ENCODE measurements around the gene CDRT15.
A peak's percentile ranks its signal among the peaks of the same experiment; 100 is the strongest.
"Not testable (repeated sequence)": the region's sequence is repeated elsewhere in the genome, so short reads cannot be mapped to it uniquely, and the experiment has no call there.

The CDRT15 gene

DNA sequence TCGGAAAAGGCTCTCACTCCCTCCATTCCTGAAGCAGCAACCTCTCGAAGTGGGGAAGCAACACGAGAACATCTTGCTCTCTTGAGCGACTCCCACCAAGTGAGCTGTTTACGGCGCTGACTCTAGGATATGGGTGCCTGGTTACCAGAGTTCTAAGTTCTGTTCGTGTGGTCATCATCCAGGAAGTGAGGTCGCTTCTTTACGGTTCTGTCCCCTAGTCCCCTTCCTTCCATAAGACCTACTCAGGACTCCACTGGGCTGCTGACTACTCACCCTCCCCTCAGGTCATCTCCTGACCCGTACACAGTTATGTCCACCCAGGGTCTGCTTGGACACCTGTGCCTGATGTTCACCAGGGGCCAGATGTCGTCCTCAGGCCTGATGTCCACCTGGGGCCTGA is at the start of gene CDRT15:
Gene CDRT15 (minus strand): TSS at position 101 of the 400 bp plus-strand sequence. CDS start 29 bp downstream, at position 72.
- not testable (repeated sequence) for DNase-seq

DNA sequence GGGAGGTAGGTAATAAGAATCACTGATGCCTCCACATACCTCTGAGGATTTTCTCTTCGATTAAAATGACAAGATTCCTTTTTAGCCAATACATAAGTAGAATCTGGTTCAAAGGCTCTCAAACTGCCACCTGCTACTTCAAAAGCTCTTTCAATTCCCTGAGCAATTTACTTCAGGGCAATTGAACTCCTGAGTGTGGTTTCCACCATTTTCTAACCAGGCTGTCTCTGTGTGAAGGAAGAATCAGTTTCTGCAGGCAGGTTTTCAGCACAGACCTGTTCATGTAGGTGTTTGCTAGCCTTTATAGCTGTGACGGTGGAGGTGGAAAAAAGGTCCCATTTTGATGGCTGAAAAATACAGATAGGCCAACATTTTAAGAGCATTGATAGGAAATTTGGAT is 46.1 kb upstream of the CDRT15 start:
- DNase-seq = no peak

DNA sequence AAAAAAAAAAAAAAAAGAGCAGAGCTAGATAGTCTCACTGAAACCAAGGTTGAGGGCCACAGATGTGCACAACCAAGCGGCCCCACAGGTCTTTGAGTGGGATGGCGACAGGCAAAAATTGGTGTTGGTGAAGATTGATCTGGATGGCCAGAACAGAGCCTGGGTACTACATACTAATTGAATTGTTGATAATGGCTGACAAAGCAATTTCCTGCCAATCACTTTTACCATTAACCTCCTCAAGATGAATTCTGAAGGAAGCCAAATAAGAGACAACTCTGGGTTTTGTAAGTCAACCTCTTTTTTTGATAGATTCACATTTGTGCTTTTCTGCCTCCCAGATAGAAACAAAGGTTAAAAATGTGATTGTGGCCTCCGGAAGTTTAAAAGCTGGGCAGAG is 44.9 kb upstream of the CDRT15 start:
- no peak for DNase-seq

DNA sequence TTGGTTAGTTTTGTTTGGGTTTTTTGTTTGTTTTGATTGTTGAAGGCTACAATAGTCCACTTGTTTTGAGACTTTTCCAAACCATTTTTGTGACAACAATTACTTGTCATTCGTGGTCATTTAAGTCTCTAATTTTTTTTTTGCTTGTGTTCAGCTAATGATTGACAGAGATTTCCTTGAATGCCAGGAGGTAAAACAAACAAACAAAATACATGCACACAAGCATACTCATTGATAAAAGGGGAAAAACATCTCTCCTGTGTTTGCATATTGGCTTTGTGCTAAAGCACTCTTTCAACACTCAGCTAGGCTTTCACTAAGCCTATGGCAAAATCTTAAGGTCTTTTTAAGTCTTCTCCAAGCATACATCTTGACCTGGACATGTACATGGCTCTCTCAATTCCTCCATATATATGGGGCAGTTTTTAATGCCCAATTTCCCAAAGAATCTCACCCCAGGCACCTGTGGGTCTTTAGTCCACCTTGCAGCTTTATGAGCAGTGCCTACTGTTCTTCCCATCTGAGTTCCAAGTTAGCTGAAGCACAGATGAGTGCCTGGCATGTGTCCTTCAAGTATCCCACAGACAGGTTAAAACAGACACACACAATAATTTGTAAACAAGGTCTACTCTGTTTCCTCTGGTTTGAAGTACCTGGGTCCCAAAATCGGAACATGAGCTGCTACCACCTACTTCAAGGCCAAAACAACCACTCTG is 40.0 kb upstream of the CDRT15 start:
- DNase-seq = no peak

DNA sequence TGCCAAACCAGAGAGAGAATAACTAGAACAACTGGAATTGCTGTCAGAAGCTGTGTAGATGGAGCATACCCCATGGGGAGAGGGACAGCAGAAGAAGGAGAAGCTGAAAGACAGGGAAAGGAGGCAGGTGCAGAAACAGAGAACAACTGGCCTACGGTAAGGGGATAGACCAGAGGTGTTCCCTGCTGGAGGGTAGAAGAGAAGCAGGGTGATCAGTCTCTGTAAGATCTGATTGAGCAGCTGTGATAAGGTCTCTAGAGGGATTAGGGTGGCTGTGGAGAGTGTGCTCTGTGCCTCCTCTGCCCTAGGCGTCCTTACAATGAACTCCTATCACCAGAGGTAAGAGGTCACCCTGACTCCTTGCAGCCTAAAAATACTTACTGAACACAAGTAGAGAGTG is 33.8 kb upstream of the CDRT15 start:
- DNase-seq = no peak

DNA sequence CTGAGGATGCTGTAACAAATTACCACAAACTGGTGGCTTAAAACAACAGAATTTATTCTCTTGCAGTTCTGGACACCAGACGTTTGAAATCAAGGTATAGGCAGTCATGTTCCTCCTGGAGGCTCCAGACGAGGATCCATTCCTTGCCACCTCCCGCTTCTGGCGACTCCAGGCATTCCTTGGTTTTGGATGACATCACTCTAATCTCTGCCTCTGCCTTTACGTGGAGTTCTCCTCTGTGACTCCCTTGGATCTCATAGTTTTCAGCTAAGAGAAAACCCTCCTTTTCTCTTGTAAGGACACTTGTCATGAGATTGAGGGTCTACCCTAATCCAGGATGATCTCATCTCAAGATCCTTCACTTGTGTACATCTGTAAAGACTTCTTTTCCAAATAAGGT is 32.8 kb upstream of the CDRT15 start:
- DNase-seq = no peak

DNA sequence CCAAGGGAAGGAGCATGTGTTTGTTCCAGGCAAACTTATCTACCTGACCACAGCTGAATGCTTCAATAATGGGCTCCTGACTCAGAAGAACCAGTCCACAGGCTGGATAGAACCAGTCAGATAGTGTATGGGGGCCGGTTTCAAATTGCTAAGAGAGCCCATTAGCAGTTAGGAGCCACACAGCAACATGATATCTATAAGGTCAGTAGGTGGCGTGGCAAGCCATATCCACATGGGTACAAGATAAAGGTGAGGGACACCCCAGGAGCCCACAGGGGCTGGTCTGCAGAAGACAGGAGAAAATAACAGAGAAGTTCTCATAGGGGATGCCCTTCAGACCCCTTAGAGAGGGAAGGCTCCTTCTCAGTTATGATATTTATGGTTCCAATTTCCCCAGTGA is 31.6 kb upstream of the CDRT15 start:
- no peak for DNase-seq

DNA sequence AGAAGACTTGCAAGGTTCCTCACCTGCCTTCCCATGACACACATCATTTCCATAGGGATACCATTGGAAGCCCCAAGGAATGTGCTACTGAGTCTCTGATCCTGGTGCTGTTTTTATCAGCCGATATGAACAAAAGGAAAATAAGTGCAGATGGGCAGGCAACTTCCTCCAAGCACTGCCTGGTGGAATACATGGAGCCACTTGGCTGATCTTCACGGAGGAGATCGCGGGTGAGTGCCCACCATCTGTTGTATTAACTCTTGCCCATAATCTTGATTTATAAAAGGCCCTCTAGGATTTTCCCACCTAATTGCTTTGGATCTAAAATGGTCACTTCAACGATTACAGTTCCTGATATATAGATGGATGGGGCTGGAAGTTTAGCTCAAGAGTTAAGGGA is 24.7 kb upstream of the CDRT15 start:
- DNase-seq = no peak

DNA sequence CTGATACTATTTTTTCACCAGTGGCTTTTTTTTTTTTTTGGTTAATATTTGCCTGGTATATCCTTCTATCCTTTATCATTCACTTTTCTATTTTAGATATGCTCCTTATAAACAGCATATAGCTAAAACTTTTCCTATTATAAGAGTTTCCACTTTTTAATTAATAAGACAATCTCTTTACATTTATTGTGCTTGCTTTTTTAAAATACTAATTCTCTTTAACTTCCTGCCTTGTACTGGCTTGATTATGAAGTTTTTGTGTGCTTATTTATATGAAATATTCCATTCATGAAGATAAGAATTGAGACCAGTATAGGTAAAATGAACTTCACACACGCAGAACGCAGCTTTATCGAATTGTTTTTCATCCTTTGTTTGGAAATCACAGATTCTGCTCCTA is 9.0 kb upstream of the CDRT15 start:
- DNase-seq = no peak

DNA sequence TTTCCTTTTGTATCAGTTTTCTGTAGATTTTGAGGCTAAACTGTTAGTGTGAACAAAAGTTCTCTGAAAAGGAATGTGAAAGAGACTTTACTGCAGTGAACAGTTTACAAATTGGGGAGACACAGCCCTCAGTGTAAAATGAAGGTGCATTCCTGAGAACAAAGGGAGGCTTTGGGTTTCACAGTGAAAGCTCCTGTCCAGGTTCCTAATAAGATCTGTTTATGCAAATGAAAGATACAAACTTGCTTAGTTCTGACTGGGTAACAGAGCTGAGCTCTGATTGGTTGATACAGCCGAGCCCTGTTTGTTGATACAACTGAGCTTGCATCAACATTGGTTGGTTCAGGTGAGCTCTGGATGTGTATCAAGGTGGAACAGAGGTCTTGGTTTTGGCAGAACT is 8.3 kb upstream of the CDRT15 start:
- DNase-seq = no peak

DNA sequence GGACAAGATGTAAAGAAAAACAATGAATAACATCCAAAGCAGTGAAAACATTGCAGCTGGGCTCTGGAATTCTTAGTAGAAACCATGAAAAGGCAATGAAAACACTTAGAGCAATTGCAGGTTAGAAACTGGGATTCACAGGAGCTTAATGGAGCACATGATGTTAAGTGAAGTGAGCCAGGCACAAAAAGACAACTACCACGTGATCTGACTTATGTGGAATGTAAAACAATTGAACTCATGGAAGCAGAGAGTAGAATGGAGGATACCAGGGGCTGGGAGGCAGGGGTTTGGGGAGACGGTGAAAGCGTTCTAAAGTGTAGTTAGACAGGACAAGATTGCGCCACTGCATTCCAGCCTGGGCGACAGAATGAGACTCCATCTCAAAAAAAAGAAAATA is 2.6 kb upstream of the CDRT15 start:
- DNase-seq = not testable (repeated sequence)

DNA sequence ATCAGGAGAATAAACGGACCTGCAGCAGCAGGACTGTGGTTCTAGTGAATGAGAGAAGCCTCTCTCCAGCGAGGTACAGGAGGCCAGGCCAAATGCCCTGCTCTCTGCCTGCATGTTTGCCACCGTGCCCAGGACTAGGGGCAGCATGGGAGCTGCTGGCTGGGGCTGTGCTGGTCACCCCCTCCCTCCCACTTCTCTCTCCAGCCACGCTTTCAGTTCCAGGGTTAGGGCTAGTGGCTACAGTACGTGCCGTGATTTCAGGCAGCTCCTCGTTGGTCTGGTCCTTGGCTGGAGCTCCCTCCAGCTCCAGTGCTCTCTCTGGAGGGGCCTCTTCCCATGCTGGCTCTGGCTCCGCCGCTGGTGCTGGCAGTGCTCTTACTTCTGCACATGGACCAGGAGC is 630 bp downstream of the CDRT15 start:
- not testable (repeated sequence) for DNase-seq

DNA sequence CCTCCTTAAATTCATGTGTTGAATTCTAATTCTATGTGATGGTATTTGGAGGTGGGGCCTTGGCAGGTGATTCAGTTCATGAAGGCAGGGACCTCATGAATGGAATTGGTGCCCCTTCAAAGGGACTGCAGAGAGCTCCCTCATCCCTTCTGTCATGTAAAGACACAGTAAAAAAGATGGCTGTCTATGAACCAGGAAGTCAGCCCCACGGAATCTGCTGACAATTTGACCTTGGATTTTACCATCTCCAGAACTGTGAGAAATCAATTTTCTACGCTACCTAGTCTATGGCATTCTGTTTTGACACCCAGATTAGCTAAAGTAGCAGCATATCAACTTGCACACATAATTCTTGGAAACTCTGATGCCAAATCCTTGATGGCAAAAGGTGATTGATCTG is 1.6 kb downstream of the CDRT15 start:
- DNase-seq = not testable (repeated sequence)

DNA sequence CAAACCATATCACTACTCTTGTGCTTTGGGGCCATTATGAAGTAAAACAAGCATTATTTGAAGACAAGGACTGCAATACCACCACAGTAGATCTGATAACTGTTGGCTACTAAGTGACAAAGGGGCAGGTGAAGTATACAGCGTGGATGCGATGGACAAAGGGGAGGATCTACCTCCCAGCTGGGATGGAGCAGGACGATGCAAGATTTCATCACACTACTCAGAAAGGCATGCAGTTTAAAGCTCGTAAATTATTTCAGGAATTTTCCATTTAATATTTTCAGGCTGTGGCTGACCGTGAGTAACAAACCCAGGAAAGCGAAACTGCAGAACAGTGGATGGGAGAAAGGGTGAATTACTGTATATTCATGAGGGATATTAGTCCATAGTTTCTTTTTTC is 5.5 kb downstream of the CDRT15 start:
- DNase-seq = not testable (repeated sequence)

DNA sequence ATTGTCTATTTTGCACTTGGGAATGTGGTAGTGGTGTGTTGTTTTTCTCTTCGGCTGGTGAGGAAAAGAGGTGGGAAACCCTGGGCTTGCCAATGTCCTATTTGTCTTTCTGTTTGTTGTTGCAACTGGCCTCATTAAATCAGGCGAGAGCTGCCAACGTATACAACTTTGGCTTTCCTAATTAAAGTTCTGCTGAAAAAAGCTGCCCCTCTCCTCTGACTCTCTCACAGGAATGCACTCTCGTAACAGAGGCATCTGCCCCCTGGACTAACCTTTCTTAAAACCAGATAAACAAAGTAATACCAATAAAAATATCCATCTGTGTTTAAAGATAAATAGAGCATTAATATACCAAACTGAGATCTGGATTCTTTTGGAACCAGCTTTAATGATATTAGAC is 7.8 kb downstream of the CDRT15 start:
- DNase-seq = no peak

DNA sequence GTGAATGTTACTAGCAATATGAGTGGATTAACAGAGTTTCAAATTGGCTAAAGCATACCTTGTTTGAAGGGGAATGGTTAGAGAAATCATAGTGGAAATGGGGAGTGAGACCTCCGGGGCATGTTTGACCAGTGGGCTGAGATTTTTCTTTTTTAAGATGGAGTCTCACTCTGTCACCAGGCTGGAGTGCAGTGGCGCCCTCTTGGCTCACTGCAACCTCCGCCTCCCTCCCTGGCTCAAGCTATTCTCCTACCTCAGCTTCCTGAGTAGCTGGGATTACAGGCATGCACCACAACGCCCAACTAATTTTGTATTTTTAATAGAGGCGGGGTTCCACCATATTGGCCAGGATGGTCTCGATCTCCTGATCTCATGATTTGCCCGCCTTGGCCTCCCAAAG is 9.6 kb downstream of the CDRT15 start:
- no peak for DNase-seq

DNA sequence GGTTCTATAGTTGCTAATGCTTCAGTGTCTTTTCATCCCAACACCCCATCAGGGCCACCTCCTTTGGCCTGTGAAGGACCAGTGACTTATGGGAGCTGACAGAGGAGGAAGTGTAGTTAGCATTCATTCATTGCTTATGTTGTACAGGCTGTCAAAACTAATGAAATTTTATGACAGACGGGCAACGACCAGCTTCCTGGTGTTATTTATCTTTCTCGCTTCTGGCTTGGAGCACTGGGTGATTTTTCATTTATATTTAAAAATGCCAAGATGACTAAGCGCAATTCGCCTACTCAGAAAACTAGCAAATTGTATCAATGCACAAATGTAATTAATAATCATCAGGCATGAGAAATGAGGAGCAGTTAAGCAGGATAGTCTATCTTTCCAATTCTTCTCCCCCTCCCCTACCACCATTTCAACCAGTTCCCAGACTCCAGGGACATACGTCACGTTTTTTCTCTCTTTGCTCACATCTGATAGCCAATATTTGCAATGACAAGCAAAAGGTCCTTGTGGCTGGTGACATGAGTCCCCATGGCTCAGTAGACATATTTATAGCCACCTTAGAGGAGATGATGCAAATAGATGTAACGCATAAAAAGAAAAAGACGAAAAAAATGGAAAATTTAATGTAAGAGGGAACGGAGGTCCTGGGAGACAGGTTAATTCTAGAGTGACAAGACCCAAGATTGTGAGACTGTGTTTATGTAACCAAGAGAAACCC is 11.2 kb downstream of the CDRT15 start:
- DNase-seq = no peak

DNA sequence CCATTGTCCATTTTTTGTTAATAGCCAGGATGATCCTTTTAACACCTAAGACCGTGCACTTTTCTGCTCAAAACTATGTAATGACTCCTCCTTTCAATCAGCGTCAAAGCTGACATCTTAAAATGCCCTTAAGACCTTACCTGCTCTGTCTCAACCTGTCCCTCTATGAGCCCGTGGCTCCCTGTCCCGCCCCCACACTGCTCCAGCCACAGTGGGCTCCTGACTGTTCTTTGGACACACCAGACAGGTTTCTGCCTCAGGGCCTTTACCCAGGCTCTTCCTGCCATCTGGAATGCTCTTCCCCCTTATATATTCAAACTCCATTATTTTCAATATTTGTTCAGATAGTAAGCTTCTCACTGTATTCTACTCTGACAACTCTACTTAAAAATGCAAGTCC is 14.1 kb downstream of the CDRT15 start:
- no peak for DNase-seq

DNA sequence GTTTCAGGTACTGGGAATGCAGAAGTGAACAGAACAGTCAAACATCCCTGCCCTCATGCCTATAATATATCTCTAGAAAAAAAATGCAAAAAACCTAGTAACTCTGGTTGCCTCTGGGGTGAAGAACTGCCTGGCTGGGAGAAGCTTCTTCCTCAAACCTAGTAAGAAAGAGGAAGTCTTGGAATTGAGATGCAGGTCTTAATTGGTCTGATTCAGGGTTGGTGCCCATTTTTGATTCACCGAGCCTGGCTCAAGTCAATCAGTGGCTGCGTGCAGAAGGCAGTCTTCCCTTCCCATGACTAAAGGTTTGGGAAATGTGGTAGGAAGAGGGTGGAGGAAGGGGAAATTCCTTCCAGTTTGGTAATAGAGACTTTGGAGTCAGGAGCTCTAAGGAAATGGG is 22.4 kb downstream of the CDRT15 start:
- no peak for DNase-seq

DNA sequence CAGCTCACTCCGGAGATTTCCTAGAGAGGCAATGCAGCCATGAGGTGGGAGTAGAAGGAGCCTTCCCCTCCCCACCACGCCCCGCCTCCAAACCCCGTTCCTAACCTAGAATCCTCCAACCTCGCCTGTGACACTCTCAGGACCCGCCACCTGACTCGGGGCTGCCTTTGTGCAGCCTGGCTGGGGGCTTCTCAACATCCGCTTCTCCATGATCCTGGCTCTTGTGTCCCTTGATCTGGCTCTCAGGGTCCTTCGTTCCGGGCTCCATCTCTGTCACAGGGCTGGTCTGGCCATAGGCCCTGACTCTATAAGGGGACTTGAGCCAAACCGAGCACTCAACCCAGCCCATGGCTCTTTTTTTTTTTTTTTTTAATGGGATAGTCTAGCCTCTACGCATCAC is 24.3 kb downstream of the CDRT15 start:
- DNase-seq = no peak

DNA sequence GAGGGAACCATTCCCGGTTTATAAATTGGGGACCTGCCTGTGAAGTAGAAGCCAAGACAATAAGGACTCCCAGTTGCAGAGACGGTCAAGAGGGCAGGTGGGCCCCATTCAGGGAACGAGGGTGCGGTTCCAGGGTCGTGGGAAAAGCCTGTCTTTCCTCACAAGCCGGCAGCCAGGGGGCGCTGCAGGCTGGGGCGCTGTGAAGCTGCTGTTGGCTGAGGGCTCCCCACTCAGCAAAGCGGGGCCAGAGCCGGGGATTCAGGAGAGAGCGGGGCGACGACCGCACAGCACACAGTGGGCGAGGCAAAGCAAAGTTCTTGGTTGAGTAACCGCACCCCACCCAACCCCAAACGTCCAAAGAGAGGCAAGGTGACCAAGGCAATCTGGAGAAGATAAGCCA is 24.9 kb downstream of the CDRT15 start:
- DNase-seq = peak; percentile 5

DNA sequence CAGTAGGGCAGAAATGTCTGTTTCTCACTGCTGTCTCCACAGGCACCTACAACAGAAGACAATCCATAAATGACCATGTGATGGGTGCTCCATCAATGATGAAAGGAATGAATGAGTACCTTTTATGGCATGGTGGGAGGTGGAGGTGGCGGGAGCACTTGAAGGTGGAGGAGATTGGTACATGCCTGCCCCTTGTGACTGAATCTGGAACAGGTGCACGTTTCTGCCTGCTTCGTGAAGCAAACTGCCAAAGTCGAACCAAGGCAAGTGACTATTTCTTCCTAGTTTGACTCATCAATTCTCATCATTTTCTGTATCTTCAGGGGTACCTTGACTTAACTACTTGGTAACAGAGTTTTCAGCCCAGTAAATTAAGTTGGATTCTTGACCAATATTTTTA is 25.4 kb downstream of the CDRT15 start:
- no peak for DNase-seq

DNA sequence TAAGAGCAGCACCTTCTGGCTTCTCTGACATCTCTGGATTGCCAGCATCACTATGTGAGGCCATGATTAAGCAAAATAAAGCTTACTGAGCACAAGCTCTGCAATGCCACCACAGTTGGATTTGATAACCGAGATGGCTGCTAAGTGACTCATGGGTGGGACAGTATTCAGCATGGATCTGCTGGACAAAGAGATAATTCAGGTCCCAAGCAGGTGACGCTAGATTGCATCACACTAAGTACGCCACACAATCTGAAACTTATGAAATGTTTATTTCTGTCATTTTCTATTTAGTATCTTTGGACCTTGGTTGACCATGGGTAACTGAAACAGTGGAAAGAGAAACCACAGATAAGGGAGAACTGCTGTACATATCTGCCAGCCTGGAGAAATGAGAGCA is 27.4 kb downstream of the CDRT15 start:
- no peak for DNase-seq

DNA sequence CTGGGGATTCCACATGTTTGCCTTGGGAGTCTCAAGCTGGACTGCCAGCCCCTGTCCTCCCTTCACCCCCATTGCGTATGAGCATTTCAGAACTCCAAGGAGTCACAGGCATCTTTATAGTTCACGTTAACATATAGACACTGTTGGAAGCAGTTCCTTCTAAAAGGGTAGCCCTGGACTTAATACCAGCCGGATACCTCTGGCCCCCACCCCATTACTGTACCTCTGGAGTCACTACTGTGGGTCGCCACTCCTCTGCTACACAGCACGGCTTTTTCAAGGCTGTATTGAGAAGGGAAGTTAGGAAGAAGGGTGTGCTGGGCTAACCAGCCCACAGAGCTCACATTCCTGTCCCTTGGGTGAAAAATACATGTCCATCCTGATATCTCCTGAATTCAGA is 28.9 kb downstream of the CDRT15 start:
- no peak for DNase-seq

DNA sequence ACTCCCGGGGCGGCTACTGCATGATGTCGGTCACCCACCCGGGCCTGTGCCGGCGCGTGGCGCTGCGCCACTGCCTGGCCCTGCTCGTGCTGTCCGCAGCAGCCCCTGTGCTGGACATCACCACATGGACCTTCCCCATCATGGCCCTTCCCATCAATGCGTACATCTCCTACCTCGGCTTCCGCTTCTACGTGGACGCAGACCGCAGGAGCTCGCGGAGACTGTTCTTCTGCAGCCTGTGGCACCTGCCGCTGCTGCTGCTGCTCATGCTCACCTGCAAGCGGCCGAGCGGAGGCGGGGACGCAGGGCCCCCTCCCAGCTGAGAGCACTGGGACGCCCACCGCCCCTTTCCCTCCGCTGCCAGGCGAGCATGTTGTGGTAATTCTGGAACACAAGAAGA is 29.8 kb downstream of the CDRT15 start:
- DNase-seq = no peak

Measured in DMS53 (cell line).